Trophoblast cell (in vitro differentiated cells and primary cell): ENCODE measurements around the gene FASTK.

Experiments
- DNase-seq, 2 donors: peaks; one replicate each; pipeline ENCODE4 v3.0.0-alpha.2; 2016
- H2AFZ ChIP-seq: 2 replicates; pipeline ENCODE4 v1.6.1; 2013; ENCODE audit warnings: low read length, moderate library complexity, mild to moderate bottlenecking; ENCODE audit not compliant: insufficient read depth, poor library complexity
- H2AK5ac ChIP-seq: 2 replicates; pipeline ENCODE4 v1.6.1; 2013; ENCODE audit warnings: mild to moderate bottlenecking, low read length
- H2BK120ac ChIP-seq: 2 replicates; pipeline ENCODE4 v1.6.1; 2013; ENCODE audit warnings: low read length, mild to moderate bottlenecking, moderate library complexity; ENCODE audit not compliant: insufficient read depth, poor library complexity
- H2BK12ac ChIP-seq: 2 replicates; pipeline ENCODE4 v1.6.1; 2013; ENCODE audit warnings: mild to moderate bottlenecking, low read length, moderate library complexity
- H2BK5ac ChIP-seq: 2 replicates; pipeline ENCODE4 v1.6.1; 2013; ENCODE audit warnings: low read length, low read depth, moderate library complexity, mild to moderate bottlenecking; ENCODE audit not compliant: poor library complexity
- H3K14ac ChIP-seq: 2 replicates; pipeline ENCODE4 v1.6.1; 2013; ENCODE audit warnings: mild to moderate bottlenecking, low read length
- H3K18ac ChIP-seq: 2 replicates; pipeline ENCODE4 v1.6.1; 2013; ENCODE audit warnings: mild to moderate bottlenecking, low read length
- H3K23ac ChIP-seq: 2 replicates; pipeline ENCODE4 v1.6.1; 2013; ENCODE audit warnings: low read length
- H3K27ac ChIP-seq: 2 replicates; pipeline ENCODE4 v1.5.1; 2013; ENCODE audit warnings: low read depth, mild to moderate bottlenecking, inconsistent platforms, low read length, moderate library complexity
- H3K27me3 ChIP-seq: 2 replicates; pipeline ENCODE4 v1.6.1; 2013; ENCODE audit warnings: inconsistent platforms, mild to moderate bottlenecking, low read length, moderate library complexity; ENCODE audit not compliant: insufficient read depth
- H3K36me3 ChIP-seq, 2 experiments: 1 replicate in 1 of 2; 2 replicates in 1 of 2; pipeline ENCODE4 v1.6.1; 2013; ENCODE audit warnings: low read length in 2 of 2, mild to moderate bottlenecking in 2 of 2, moderate library complexity in 1 of 2; ENCODE audit not compliant: insufficient read depth in 2 of 2, control insufficient read depth in 1 of 2
- H3K4ac ChIP-seq: 2 replicates; pipeline ENCODE4 v1.6.1; 2013; ENCODE audit warnings: low read depth, mild to moderate bottlenecking, low read length, moderate library complexity
- H3K4me1 ChIP-seq, 2 experiments: 1 replicate in 1 of 2; 2 replicates in 1 of 2; pipeline ENCODE4 v1.6.1; 2013; ENCODE audit warnings: low read length in 2 of 2, mild to moderate bottlenecking in 2 of 2, moderate library complexity in 1 of 2; ENCODE audit not compliant: insufficient read depth in 2 of 2, control insufficient read depth in 1 of 2
- H3K4me2 ChIP-seq: 2 replicates; pipeline ENCODE4 v1.6.1; 2013; ENCODE audit warnings: inconsistent platforms, mild to moderate bottlenecking, low read length, moderate library complexity
- H3K4me3 ChIP-seq: 2 replicates; pipeline ENCODE4 v1.5.1; 2013; ENCODE audit warnings: mild to moderate bottlenecking, low read depth, low read length, inconsistent platforms
- H3K79me1 ChIP-seq: one replicate; pipeline ENCODE4 v1.6.1; 2013; ENCODE audit warnings: low read length
- H3K79me2 ChIP-seq: 2 replicates; pipeline ENCODE4 v1.6.1; 2013; ENCODE audit warnings: low read length, mild to moderate bottlenecking; ENCODE audit not compliant: control insufficient read depth, insufficient read depth, poor library complexity
- H3K9ac ChIP-seq: 2 replicates; pipeline ENCODE4 v1.6.1; 2013; ENCODE audit warnings: mild to moderate bottlenecking, low read length
- H3K9me3 ChIP-seq: 2 replicates; pipeline ENCODE4 v1.6.1; 2013; ENCODE audit warnings: low read depth, mild to moderate bottlenecking, control low read depth, inconsistent platforms, low read length; ENCODE audit not compliant: insufficient read depth
- H4K12ac ChIP-seq: 2 replicates; pipeline ENCODE4 v1.6.1; 2013; ENCODE audit warnings: low read depth, mild to moderate bottlenecking, low read length, moderate library complexity
- H4K8ac ChIP-seq: 2 replicates; pipeline ENCODE4 v1.6.1; 2013; ENCODE audit warnings: low read depth, mild to moderate bottlenecking, low read length, moderate library complexity
- H4K91ac ChIP-seq: one replicate; pipeline ENCODE4 v1.6.1; 2013; ENCODE audit warnings: low read depth, mild to moderate bottlenecking, low read length, moderate library complexity
- WGBS: extraction: QIAGEN DNeasy Blood & Tissue Kit; methylation state at CpG from one replicate; pipeline ENCODE4 v1.1.7; 2013; ENCODE audit warnings: missing lambda C conversion rate; ENCODE audit not compliant: insufficient read length, insufficient coverage; ENCODE audit errors: extremely low coverage; 5-methylcytosine and 5-hydroxymethylcytosine counted together

The FASTK gene

DNA sequence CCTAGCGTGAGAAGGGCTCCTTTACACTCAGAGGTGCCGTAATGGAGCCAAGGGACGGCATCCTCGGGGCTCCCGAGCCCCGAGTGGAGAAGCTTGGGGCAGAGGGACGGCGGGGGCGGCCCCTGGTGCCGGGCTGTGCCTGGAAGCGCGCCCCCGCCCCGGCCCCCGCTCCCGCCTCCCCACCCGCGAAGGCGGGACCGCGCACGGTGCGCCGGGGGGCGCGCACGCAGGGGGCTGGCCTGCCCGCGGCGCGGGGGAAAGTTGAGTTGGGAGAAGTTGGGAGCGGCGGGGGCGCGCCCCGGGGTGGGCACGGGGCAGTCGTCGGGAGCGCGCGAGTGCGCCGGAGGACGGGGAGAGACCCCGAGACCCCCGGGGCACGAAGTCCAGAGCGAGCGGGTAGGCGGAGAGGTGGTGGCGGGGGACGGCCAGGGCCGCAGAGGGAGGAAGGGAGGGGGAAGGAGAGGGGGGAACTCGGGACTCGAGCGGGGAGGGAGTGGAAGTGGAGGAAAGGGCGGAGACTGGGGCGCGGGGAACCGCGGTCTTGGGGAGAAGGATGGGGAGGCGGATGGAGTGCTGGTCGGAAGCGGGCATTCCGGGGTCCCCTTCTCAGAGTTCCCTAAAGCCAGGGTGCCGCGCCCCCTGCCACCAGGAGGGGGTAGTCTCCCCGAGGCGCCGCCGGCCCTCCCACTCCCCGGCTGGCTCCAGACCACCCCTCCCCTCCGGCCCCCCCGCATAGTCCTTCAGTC lies 21.1 kb downstream of the FASTK start, which contains the start of gene SLC4A2:
TSS of gene SLC4A2 (plus strand) at position 223 of the 746 bp plus-strand sequence. CDS start 2,399 bp downstream, outside the sequence.
- Histone ChIP-seq H4K91ac (peak within 1 kb of the TSS; percentile 89), H3K27me3 (no peaks in the 10 kb centered on the region), H3K14ac (peak within 1 kb of the TSS; percentile 91), H3K4me3 (peak within 1 kb of the TSS; percentile 79), H2BK5ac (peak within 1 kb of the TSS; percentile 89), H3K18ac (peak within 1 kb of the TSS; percentile 93), H3K27ac (peak within 1 kb of the TSS; percentile 84), H3K23ac (no peak within 1 kb of the TSS), H3K9me3 (no peaks in the 10 kb centered on the region), H3K79me2 (peaks cover 26% of the 10 kb centered on the region), H3K9ac (peak within 1 kb of the TSS; percentile 84), H2BK12ac (peak within 1 kb of the TSS; percentile 30), H2AFZ (peak within 1 kb of the TSS; percentile 82), H2BK120ac (peak within 1 kb of the TSS; percentile 82), H3K36me3 (peaks cover 9 to 12% of the 10 kb centered on the region in 2 experiments), H3K4me2 (peak within 1 kb of the TSS; percentile 95), H4K8ac (peak within 1 kb of the TSS; percentile 95), H4K12ac (peak within 1 kb of the TSS; percentile 82), H3K79me1 (peaks cover 47% of the 10 kb centered on the region), H3K4me1 (peaks cover 50% of the 10 kb centered on the region in 2 experiments), H3K4ac (peak within 1 kb of the TSS; percentile 85), H2AK5ac (peak within 1 kb of the TSS; percentile 82)
- peak; percentile 41 to 82 for DNase-seq
- WGBS, result no CpG with 5 or more reads among the region's 75 CpGs

DNA sequence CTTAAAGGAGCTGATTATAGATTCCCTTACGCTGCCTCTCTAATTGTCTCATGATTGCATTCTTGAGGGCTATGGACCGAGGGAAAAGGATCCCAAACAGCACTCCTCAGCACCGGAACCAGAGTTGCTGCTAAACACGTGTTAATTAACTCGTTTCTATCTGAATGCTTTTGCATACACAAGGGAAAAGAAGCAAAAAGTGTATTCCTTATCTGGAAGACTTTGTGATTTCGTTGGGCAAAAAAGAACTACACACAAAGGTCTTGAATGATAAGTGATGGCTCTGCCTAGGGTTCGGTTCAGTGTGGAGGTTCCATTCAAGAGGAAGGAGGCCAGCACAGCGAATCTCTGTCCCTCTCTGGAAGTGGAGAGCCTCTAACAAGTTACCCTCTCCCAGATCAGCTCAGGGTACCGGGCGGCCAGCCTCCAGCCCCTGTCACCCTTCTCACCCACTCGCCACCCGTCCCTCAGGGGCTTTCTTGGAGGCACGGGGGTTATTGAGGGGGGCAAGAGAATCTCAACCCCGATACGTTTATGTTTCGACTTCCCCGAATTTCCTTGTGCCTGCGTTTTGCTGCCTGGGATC lies 21.7 kb downstream of the FASTK start:
- Histone ChIP-seq H3K4ac (peak overlapping the region; percentile 85), H3K4me2 (peak overlapping the region; percentile 90), H4K8ac (peak overlapping the region; percentile 95), H3K4me1 (peaks cover 50% of the 10 kb centered on the region in 2 experiments), H3K9ac (peak overlapping the region; percentile 84), H3K79me1 (peaks cover 44% of the 10 kb centered on the region), H2BK5ac (peak overlapping the region; percentile 81), H2BK12ac (peak overlapping the region; percentile 30), H3K4me3 (peak overlapping the region; percentile 66), H3K23ac (no peak overlapping the region), H3K27me3 (no peaks in the 10 kb centered on the region), H3K18ac (peak overlapping the region; percentile 93), H2BK120ac (peak overlapping the region; percentile 79), H3K9me3 (no peaks in the 10 kb centered on the region), H4K12ac (peak overlapping the region; percentile 82), H2AFZ (peak overlapping the region; percentile 82), H2AK5ac (peak overlapping the region; percentile 82), H3K36me3 (peaks cover 3 to 9% of the 10 kb centered on the region in 2 experiments), H3K79me2 (peaks cover 26% of the 10 kb centered on the region), H3K14ac (peak overlapping the region; percentile 91), H3K27ac (peak overlapping the region; percentile 84), H4K91ac (peak overlapping the region; percentile 89)
- WGBS, result no CpG with 5 or more reads among the region's 18 CpGs
- peak in 1 of 2 donors; percentile 45 for DNase-seq

DNA sequence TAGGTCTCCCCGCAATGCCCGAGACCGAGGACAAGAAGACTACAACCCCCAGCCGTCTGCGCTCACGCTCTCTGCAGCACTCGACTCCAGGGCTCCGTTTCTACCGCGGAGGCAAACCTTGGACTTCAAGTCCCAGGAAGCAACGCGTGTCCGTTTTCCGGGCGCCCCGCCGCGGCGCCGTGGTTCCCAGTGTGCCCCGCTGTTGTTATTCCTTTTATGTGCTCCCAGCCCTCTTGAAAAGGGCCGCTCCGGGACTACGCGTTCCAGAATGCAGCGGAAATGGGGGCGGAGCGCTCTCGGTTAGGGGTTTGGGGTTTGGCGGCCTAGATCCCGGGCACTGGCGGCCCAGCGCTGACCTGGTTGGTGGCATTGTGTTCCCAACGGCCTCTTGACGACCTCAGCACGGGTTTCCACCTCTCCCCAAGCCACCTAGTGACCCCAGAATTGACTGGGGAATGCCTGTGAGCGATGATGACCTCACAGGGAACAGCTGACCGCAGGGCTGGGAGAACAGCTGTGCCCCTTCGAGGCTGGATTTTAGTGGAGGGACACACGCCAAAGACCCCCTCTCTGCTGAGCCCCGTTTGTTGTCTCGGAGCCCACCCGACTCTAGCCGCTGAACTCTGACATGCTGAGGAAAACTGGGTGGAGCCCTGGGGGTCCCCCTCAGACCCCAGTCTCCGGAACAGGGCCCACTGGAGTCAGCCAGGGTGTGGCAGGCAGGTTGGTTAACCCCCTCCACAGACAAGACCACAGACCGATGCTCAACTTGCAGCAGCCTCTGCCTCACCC lies 22.4 kb downstream of the FASTK start:
- Histone ChIP-seq H2AFZ (peak overlapping the region; percentile 58), H3K79me1 (peaks cover 40% of the 10 kb centered on the region), H3K4me2 (peak overlapping the region; percentile 90), H2BK12ac (peak overlapping the region; percentile 37), H3K4me1 (peaks cover 47% of the 10 kb centered on the region in 2 experiments), H3K79me2 (peaks cover 26% of the 10 kb centered on the region), H3K9ac (peak overlapping the region; percentile 75), H4K8ac (peak overlapping the region; percentile 95), H3K36me3 (peaks cover 3 to 6% of the 10 kb centered on the region in 2 experiments), H3K4ac (peak overlapping the region; percentile 48), H3K4me3 (peak overlapping the region; percentile 63), H4K12ac (peak overlapping the region; percentile 82), H4K91ac (peak overlapping the region; percentile 88), H3K27me3 (no peaks in the 10 kb centered on the region), H2AK5ac (peak overlapping the region; percentile 82), H2BK5ac (peak overlapping the region; percentile 81), H3K27ac (peak overlapping the region; percentile 84), H3K9me3 (no peaks in the 10 kb centered on the region), H3K18ac (peak overlapping the region; percentile 77), H3K14ac (peak overlapping the region; percentile 87), H3K23ac (no peak overlapping the region), H2BK120ac (peak overlapping the region; percentile 69)
- DNase-seq, result peak; percentile 99
- WGBS, result no CpG with 5 or more reads among the region's 46 CpGs

DNA sequence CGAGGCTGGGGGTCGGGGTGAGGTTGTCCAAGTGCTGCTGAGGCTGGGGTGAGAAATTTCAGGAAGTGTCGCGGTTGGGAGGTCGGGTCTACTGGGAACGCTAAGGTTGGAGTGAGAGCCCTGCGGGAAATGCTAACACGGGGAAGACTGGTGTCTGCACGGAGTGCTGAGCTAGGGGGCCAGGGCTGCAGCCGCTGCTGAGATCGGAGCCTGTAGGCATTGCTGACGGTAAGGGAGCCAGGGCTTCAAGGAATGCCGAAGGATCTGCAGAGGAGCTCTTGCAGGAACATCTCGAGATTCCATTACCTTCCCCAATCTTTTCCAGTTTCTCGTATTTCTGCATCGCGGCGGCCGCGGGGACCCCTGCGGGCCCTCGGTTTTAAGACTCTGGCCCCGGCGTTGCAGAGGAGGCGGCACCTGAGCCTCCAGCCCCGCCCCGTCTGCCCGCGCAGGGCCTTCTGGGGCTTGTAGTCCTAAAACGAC lies 23.1 kb downstream of the FASTK start, which contains the start of gene CDK5:
TSS of gene CDK5 (minus strand) at position 392 of the 483 bp plus-strand sequence. CDS start at position 343, 49 bp downstream.
- peaks cover 37% of the 10 kb centered on the region for H3K79me1 ChIP-seq
- H4K12ac ChIP-seq, result peak within 1 kb of the TSS; percentile 82
- no peaks in the 10 kb centered on the region for H3K9me3 ChIP-seq
- peak within 1 kb of the TSS; percentile 81 for H2BK5ac ChIP-seq
- H3K27me3 ChIP-seq, result no peaks in the 10 kb centered on the region
- peak within 1 kb of the TSS; percentile 95 for H4K8ac ChIP-seq
- peak within 1 kb of the TSS; percentile 58 for H2AFZ ChIP-seq
- peak within 1 kb of the TSS; percentile 69 for H2BK120ac ChIP-seq
- peak within 1 kb of the TSS; percentile 75 for H3K9ac ChIP-seq
- WGBS, result no CpG with 5 or more reads among the region's 30 CpGs
- peaks cover 44% of the 10 kb centered on the region in 2 experiments for H3K4me1 ChIP-seq
- peak within 1 kb of the TSS; percentile 88 for H4K91ac ChIP-seq
- peak within 1 kb of the TSS; percentile 37 for H2BK12ac ChIP-seq
- peak within 1 kb of the TSS; percentile 63 for H3K4me3 ChIP-seq
- peak within 1 kb of the TSS; percentile 87 for H3K14ac ChIP-seq
- no peak within 1 kb of the TSS for H3K23ac ChIP-seq
- H3K18ac ChIP-seq, result peak within 1 kb of the TSS; percentile 77
- peak within 1 kb of the TSS; percentile 84 for H3K27ac ChIP-seq
- DNase-seq, result no peak
- peak within 1 kb of the TSS; percentile 82 for H2AK5ac ChIP-seq
- peak within 1 kb of the TSS; percentile 48 for H3K4ac ChIP-seq
- H3K36me3 ChIP-seq, result peaks cover 3 to 6% of the 10 kb centered on the region in 2 experiments
- peak within 1 kb of the TSS; percentile 90 for H3K4me2 ChIP-seq
- H3K79me2 ChIP-seq, result peaks cover 25% of the 10 kb centered on the region
